IMR-90 (cell line): ENCODE results near the gene DOCK4. TPM values are rescaled to one million over a fixed set of nuclear protein-coding genes. Genes with fewer than 3 reads are reported as not detected.

Experiments used
- ATAC-seq: fragments of 200-7000 bp; cut with Tn5 transposase; 2 replicates; pipeline ENCODE4 v1.9.1; 2020; ENCODE audit warnings: low read depth, mild to moderate bottlenecking, moderate library complexity
- BruUV-seq: library from RNA; stranded (reverse); fragments of 400-500 nt; replicated peaks from 2 replicates; lab custom pipeline; 2021; lab: Mats Ljungman, UMichigan
- CTCF ChIA-PET: fragments of 300-600 bp; formaldehyde crosslinking; extraction: SDS; loops from one replicate; lab custom pipeline; 2021; ENCODE audit warnings: antibody characterized with exemption; lab: Yijun Ruan, JAX
- POLR2A ChIA-PET: fragments of 300-600 bp; sonication (Branson Sonifier 250); formaldehyde crosslinking; loops from one replicate; lab custom pipeline; 2022; ENCODE audit warnings: antibody characterized with exemption; ENCODE audit not compliant: unreplicated experiment; lab: Charles Lee
- DNase-seq: peaks from one replicate; pipeline ENCODE4 v3.0.0; 2013
- H2AFZ ChIP-seq: replicated peaks from 2 replicates; pipeline ENCODE3; 2013; ENCODE audit warnings: low read length, mild to moderate bottlenecking; ENCODE audit not compliant: poor library complexity
- H2AK5ac ChIP-seq: 2 replicates; pipeline ENCODE4 v1.6.1; 2013; ENCODE audit warnings: low read depth, low read length, inconsistent platforms
- H2AK9ac ChIP-seq: replicated peaks from 2 replicates; pipeline ENCODE3; 2013; ENCODE audit warnings: mild to moderate bottlenecking, low read depth, low read length, moderate library complexity; ENCODE audit not compliant: poor library complexity
- H2BK120ac ChIP-seq: 2 replicates; pipeline ENCODE4 v1.6.1; 2013; ENCODE audit warnings: low read depth, low read length, inconsistent platforms
- H2BK15ac ChIP-seq: 3 replicates; pipeline ENCODE4 v1.6.1; 2013; ENCODE audit warnings: low read depth, low read length, inconsistent platforms
- H2BK20ac ChIP-seq: 2 replicates; pipeline ENCODE4 v1.6.1; 2013; ENCODE audit warnings: low read depth, mild to moderate bottlenecking, inconsistent platforms, low read length, moderate library complexity
- H2BK5ac ChIP-seq: 2 replicates; pipeline ENCODE4 v1.6.1; 2013; ENCODE audit warnings: mild to moderate bottlenecking, low read depth, low read length, inconsistent platforms; ENCODE audit not compliant: poor library complexity, severe bottlenecking
- H3K14ac ChIP-seq: replicated peaks from 2 replicates; pipeline ENCODE4 v1.6.1; 2013; ENCODE audit warnings: low read depth, low read length, inconsistent platforms
- H3K18ac ChIP-seq: 2 replicates; pipeline ENCODE4 v1.6.1; 2013; ENCODE audit warnings: low read depth, low read length, control low read depth
- H3K23ac ChIP-seq: 2 replicates; pipeline ENCODE4 v1.6.1; 2013; ENCODE audit warnings: low read depth, low read length, inconsistent platforms
- H3K27ac ChIP-seq: 2 replicates; pipeline ENCODE4 v1.5.1; 2013; ENCODE audit warnings: mild to moderate bottlenecking, control low read depth, low read length; ENCODE audit not compliant: insufficient read depth
- H3K27me3 ChIP-seq: 2 replicates; pipeline ENCODE4 v1.6.1; 2013; ENCODE audit warnings: low read length; ENCODE audit not compliant: control insufficient read depth, insufficient read depth
- H3K36me3 ChIP-seq: 2 replicates; pipeline ENCODE4 v1.6.1; 2013; ENCODE audit warnings: low read length, mixed read lengths; ENCODE audit not compliant: control insufficient read depth, insufficient read depth
- H3K4ac ChIP-seq: 2 replicates; pipeline ENCODE4 v1.6.1; 2013; ENCODE audit warnings: low read depth, low read length, inconsistent platforms
- H3K4me1 ChIP-seq: 2 replicates; pipeline ENCODE4 v1.6.1; 2013; ENCODE audit warnings: low read length, mixed read lengths; ENCODE audit not compliant: control insufficient read depth, insufficient read depth
- H3K4me2 ChIP-seq: 2 replicates; pipeline ENCODE4 v1.6.1; 2013; ENCODE audit warnings: low read depth, mild to moderate bottlenecking, control low read depth, low read length, moderate library complexity
- H3K4me3 ChIP-seq: 2 replicates; pipeline ENCODE4 v1.5.1; 2013; ENCODE audit warnings: low read depth, mild to moderate bottlenecking, control low read depth, low read length, moderate library complexity; ENCODE audit not compliant: insufficient read depth
- H3K56ac ChIP-seq: 2 replicates; pipeline ENCODE4 v1.6.1; 2013; ENCODE audit warnings: low read length, inconsistent platforms; ENCODE audit not compliant: insufficient read depth; ENCODE audit errors: extremely low read depth
- H3K79me1 ChIP-seq, 2 experiments: 2 replicates each; pipeline ENCODE4 v1.6.1; 2013; ENCODE audit warnings: low read length in 2 of 2, inconsistent platforms in 1 of 2, low read depth in 1 of 2
- H3K9ac ChIP-seq: 2 replicates; pipeline ENCODE4 v1.6.1; 2013; ENCODE audit warnings: low read depth, low read length, control low read depth
- H3K9me1 ChIP-seq: 2 replicates; pipeline ENCODE4 v1.6.1; 2013; ENCODE audit warnings: low read length, inconsistent platforms; ENCODE audit not compliant: insufficient read depth
- H3K9me3 ChIP-seq: 2 replicates; pipeline ENCODE4 v1.6.1; 2013; ENCODE audit warnings: low read length; ENCODE audit not compliant: control insufficient read depth, insufficient read depth
- H4K20me1 ChIP-seq: 2 replicates; pipeline ENCODE4 v1.6.1; 2013; ENCODE audit warnings: low read length, inconsistent platforms; ENCODE audit not compliant: insufficient read depth
- H4K5ac ChIP-seq: 2 replicates; pipeline ENCODE4 v1.6.1; 2013; ENCODE audit warnings: mild to moderate bottlenecking, low read depth, low read length, control low read depth
- H4K8ac ChIP-seq, 2 experiments: 2 replicates each; pipeline ENCODE4 v1.6.1; 2013; ENCODE audit warnings: low read depth in 2 of 2, low read length in 2 of 2, control low read depth in 1 of 2, inconsistent platforms in 1 of 2
- H4K91ac ChIP-seq: 2 replicates; pipeline ENCODE4 v1.6.1; 2013; ENCODE audit warnings: low read depth, low read length, inconsistent platforms; ENCODE audit not compliant: insufficient read depth
- POLR2A ChIP-seq: IDR thresholded peaks from 2 replicates; pipeline ENCODE4 v1.6.1; 2012; ENCODE audit warnings: mild to moderate bottlenecking, low read depth, low read length
- WGBS, 2 experiments: methylation state at CpG; one replicate each; pipeline versions ENCODE4 v1.1.5 to v1.1.7; 2013; ENCODE audit warnings: missing lambda C conversion rate in 2 of 2; ENCODE audit not compliant: insufficient read length in 1 of 2; ENCODE audit errors: extremely low coverage in 2 of 2; 5-methylcytosine and 5-hydroxymethylcytosine counted together
- dilution Hi-C: fragments of 300-500 bp; cut with HindIII; formaldehyde crosslinking; loops from one replicate; pipeline ENCODE4 v1.14.3; 2018; ENCODE audit warnings: low sequenced_read_pairs; ENCODE audit not compliant: unreplicated experiment
- in situ Hi-C: fragments of 300-500 bp; cut with MboI; formaldehyde crosslinking; loops from 3 replicates; pipeline ENCODE4 v1.14.3; 2019; ENCODE audit warnings: low sequenced_read_pairs, inconsistent platforms, mixed read lengths
- intact Hi-C: fragments of 100-400 bp; cut with micrococcal nuclease; formaldehyde crosslinking; loops from 2 replicates; pipeline ENCODE4 v1.10.0; 2022
- polyA plus RNA-seq, 3 experiments: library from polyadenylated mRNA; depleted of rRNA; stranded (reverse); fragments of >200 nt; gene quantifications; 2 replicates each; pipeline ENCODE4 v1.2.3, GENCODE V29; 2012; ENCODE audit warnings: low replicate concordance in 1 of 3
- total RNA-seq: library from RNA; depleted of rRNA; stranded (reverse); fragments of >200 nt; gene quantifications from 2 replicates; pipeline ENCODE4 v1.2.3, GENCODE V29; 2012
- TF ChIP-seq, protein P1 (sequence below): fragments of 150-350 bp; IDR thresholded peaks from 2 replicates; pipeline ENCODE4 v1.6.1; 2017; ENCODE audit warnings: mild to moderate bottlenecking, antibody characterized with exemption, low read length, low read depth
- TF ChIP-seq, protein P2 (sequence below): conservative IDR thresholded peaks from 2 replicates; pipeline ENCODE4 v1.5.1; 2012; ENCODE audit warnings: mild to moderate bottlenecking, low read depth, low read length, improper control_type of control experiment

The DOCK4 gene
- total and polyA plus RNA-seq, 2 of the 4 experiments (the other 2 are of a cell fraction), result 4.4 to 12.2 TPM

DNA sequence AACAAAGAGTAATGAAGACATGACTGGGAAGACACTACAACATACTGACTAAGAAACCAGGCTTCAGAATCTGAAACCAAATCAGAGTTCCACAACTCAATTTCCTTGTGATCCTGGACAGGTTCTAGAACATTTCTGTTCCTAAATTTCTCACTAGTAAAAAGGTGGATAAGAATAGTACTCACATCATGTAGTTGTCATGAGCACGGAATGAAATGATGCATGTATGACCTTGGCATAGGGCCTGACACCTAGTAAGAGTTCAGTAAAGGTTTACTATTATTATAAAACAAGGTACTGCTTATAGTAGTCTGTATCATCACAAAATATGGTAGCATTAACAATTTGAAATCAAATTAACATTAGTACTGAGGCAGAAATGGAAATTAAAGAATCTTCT, 19.9 kb downstream of the DOCK4 start:
- H3K4me3 ChIP-seq, result no peak overlapping the region
- no CpG with 5 or more reads among the region's 1 CpG for WGBS, 2 experiments
- H2BK5ac ChIP-seq, result no peak overlapping the region
- H3K4me1 ChIP-seq, result peaks cover 2% of the 10 kb centered on the region; the same call in 1 of the 2 replicates
- H2BK20ac ChIP-seq, result no peak overlapping the region
- H3K4ac ChIP-seq, result no peak overlapping the region
- dilution Hi-C loops (no loop called here), in situ Hi-C loops (no loop called here), intact Hi-C loops (no loop called here)
- H3K23ac ChIP-seq, result no peak overlapping the region
- ChIA-PET CTCF (no interaction called here), POLR2A (no interaction called here)
- H4K5ac ChIP-seq, result no peak overlapping the region
- H3K9me3 ChIP-seq, result no peaks in the 10 kb centered on the region
- no peak overlapping the region for H3K9ac ChIP-seq
- H3K27me3 ChIP-seq, result no peaks in the 10 kb centered on the region
- no peak overlapping the region for H2AFZ ChIP-seq
- no peak overlapping the region for H4K91ac ChIP-seq
- no peak overlapping the region for H3K27ac ChIP-seq
- H3K79me1 ChIP-seq, result peaks cover 23 to 33% of the 10 kb centered on the region in 2 experiments
- H2AK9ac ChIP-seq, result no peak overlapping the region
- TF ChIP-seq, protein P1, sequence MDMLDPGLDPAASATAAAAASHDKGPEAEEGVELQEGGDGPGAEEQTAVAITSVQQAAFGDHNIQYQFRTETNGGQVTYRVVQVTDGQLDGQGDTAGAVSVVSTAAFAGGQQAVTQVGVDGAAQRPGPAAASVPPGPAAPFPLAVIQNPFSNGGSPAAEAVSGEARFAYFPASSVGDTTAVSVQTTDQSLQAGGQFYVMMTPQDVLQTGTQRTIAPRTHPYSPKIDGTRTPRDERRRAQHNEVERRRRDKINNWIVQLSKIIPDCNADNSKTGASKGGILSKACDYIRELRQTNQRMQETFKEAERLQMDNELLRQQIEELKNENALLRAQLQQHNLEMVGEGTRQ, result no peak
- TF ChIP-seq POLR2A, result no peak
- TF ChIP-seq, protein P2, sequence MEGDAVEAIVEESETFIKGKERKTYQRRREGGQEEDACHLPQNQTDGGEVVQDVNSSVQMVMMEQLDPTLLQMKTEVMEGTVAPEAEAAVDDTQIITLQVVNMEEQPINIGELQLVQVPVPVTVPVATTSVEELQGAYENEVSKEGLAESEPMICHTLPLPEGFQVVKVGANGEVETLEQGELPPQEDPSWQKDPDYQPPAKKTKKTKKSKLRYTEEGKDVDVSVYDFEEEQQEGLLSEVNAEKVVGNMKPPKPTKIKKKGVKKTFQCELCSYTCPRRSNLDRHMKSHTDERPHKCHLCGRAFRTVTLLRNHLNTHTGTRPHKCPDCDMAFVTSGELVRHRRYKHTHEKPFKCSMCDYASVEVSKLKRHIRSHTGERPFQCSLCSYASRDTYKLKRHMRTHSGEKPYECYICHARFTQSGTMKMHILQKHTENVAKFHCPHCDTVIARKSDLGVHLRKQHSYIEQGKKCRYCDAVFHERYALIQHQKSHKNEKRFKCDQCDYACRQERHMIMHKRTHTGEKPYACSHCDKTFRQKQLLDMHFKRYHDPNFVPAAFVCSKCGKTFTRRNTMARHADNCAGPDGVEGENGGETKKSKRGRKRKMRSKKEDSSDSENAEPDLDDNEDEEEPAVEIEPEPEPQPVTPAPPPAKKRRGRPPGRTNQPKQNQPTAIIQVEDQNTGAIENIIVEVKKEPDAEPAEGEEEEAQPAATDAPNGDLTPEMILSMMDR, result no peak
- no peaks in the 10 kb centered on the region for H4K20me1 ChIP-seq
- no peak overlapping the region for H2BK120ac ChIP-seq
- H3K56ac ChIP-seq, result no peak overlapping the region
- no peak overlapping the region for H3K4me2 ChIP-seq
- H2AK5ac ChIP-seq, result no peak overlapping the region
- no peak overlapping the region for H4K8ac ChIP-seq
- no TSS peak for BruUV-seq
- ATAC-seq, result no peak
- H3K9me1 ChIP-seq, result peaks cover 15% of the 10 kb centered on the region; the same call in 1 of the 2 replicates
- no peaks in the 10 kb centered on the region for H3K36me3 ChIP-seq
- H3K18ac ChIP-seq, result no peak overlapping the region
- H3K14ac ChIP-seq, result no peak overlapping the region
- no peak for DNase-seq
- H2BK15ac ChIP-seq, result no peak overlapping the region
